Activated CD4-positive, alpha-beta T cell treated with anti-CD3 and anti-CD28 coated beads, Interleukin-2, amount 50 U/mL, for 24 hours (primary cell): Measurements from ENCODE around the gene SMIM36.
A peak's percentile ranks its signal among the peaks of the same experiment; 100 is the strongest.
"Not testable (repeated sequence)": the region's sequence is repeated elsewhere in the genome, so short reads cannot be mapped to it uniquely, and the experiment has no call there.

Source experiments
- DNase-seq, 2 donors: peaks; one replicate each; pipeline ENCODE4 v3.0.0-alpha.2; 2020; ENCODE audit warnings: low read depth in 1 of 2, low spot score in 1 of 2

Gene SMIM36

GRCh38 chr17:55510986-55511721, at the start of gene SMIM36:
TSS of gene SMIM36 (minus strand) at chr17:55511452.
- no peak for DNase-seq

DNA sequence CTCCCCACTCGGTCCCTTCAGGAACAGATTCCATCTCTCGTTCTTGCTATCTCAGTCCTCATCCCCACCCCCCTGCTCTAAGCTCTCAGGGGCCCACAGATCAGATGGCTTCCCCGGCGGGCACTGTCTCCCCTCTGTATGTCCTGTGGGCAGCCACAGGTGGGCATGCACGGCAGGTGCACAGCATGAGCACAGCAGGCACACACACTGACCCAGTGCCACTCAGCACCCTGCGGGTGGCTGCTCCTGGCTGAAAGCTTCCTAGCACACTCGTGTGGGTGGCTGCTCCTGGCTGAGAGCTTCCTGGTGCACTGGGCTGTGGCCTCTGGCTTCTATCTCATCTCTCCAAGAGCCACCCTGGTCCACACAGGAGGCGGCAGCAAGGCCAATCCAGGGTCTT, 44.5 kb upstream of the SMIM36 start:
- DNase-seq = no peak

- no peak for DNase-seq
Measured at GRCh38 chr17:55549140-55549539, 37.9 kb upstream of the SMIM36 start.

DNA sequence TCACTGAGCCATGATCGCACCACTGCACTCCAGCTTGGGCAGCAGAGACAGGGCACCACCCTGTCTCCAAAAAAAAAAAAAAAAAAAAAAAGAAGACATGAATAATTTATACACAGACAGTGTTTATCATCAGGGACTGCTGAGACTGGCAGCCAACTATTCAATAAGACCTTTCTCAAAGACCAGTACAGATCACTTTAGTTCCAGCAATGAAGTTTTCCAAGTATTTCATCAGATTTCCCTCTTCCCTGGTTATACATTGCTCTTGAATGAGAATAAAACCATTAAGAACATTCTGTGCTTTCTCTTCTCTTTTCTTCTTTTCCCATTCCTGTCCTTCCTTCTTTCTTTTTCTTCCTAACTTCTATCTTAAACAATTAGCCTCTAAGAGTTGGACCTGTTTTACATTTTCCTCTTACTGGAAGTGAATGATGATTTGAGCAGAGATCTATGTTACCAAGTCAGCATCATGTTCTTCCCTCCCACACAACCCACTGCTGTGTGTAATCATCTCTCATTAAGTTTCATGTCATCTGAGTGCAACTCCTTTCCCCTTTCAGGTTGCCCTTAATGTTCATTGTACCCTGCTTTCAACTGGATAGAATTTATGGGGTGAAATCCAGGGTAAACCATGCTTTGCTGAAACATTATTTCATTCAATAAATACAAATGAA, 35.9 kb upstream of the SMIM36 start:
- DNase-seq = no peak

GRCh38 chr17:55546481-55546880, 35.2 kb upstream of the SMIM36 start:
- DNase-seq = no peak

DNA sequence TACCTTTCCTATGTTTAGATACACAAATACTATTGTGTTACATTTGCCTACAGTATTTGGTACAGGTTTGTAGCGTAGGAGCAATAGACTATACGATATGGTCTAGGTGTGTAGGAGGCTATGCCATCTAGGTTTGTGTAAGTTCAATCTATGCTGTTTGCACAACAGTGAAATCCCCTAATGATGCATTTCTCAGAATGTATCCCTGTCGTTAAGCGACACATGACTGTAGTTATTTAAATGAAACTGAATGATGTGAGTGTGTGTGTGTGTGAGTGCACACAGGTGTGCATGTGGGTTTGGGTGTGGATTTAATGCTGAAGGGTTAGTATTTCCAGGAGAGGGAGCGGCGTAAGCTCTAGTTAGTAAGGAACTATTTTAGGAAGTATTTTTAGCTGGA, 34.6 kb upstream of the SMIM36 start:
- DNase-seq = no peak

DNA sequence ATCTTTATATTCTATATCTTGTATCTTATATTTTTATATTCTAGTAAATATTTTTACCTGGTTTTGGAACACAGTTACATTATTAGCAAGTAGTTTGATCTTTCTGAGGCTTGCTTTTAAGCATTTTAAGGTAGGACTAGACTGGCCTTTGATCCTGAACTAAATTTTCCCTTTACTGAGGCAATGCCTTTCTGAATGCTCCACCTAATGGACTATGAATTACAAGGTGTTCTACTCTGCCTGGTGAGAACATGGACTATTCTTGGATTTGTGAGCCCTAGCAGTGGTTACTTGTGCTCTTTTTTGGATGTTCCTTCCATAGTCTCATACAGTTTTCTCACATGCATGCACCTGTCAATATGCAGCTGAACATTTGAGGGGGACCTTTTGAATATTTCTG, 32.5 kb upstream of the SMIM36 start:
- no peak for DNase-seq

GRCh38 chr17:55540414-55541091, 29.3 kb upstream of the SMIM36 start:
- DNase-seq = no peak

DNA sequence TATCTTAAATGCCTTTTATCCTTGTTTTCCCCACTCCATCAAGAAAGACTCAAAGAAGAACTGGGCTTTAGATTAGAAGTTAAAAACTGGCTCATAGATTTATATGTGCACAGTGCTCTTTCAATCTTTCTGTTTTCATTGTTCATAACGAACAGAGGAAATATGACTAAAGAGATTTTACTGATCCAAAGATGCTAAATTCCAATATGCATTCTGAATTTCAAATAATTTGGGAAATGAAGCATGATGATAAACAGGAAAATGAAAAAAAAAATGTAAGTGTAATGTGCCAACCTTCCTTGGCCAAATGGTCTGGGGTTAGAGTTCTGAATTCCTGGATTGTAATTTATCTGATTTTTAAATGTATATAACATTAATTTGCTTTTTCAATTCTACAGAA, 25.0 kb upstream of the SMIM36 start:
- no peak for DNase-seq

DNA sequence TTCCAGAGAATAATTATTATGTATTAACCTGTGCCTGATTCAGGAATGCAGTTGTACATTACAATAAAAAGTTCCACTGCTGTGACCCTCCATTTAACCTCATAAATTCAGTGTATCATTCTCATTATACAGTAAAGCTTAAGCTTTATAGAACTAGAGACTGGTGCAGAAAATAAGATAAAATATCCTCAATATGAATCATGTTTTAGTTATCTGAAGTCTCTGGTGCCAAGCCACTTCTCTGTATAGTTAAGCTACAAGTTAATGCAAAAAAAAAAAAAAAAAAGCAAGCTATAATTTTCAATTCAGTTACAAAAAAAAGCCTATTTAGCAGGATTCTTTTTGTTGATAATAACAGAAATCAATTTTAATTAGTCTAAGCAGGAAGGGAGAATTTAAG, 22.4 kb upstream of the SMIM36 start:
- no peak for DNase-seq

DNA sequence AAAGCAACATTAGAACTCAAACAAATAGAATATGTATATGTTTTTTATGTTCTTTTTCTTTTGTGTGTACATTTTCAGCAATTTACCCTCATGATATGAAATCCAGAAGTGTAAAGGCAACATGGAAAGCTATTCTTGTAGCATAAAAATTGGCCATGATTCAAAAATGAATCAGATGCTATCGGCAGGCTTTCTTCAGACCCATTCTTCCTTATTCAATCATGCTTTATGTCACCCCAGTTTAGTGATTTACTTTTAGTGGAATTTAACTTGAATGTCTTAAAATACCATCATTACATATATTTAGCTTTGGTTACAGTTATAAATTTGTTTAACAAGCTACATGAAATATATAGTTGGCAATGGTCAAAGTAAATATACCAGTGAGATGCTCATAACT, 21.4 kb upstream of the SMIM36 start:
- DNase-seq = no peak

DNA sequence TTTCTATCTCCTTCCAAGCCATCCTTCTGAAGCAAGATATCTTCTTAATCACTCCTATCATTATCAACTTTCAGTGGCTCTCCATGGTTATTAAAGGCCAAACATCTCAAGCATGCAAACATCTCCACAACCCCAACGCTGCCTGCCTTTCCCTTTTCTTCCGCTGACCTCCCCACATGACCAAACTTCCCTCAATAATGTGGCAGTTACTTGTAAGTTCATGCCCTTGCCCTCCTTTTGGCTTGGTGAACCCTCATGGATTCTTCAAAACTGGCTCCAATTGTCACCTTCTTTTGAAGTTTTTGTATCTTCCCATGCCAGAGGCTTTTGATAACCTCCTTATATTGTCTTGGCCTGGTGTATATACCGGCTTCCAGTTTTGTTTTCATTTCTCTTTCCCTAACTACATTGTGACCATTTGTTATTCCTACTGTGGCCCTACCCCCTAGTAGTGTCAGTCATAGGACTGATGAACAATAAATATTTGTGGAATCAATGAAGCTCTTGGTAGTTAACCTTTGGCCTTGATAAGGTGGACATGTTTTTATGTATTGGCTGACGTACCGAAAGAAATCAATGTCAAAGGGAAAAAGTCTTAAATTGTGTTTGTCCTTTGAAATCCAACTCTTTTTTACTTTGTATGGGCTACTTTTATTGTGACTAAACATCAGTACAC, 19.9 kb upstream of the SMIM36 start:
- no peak for DNase-seq

DNA sequence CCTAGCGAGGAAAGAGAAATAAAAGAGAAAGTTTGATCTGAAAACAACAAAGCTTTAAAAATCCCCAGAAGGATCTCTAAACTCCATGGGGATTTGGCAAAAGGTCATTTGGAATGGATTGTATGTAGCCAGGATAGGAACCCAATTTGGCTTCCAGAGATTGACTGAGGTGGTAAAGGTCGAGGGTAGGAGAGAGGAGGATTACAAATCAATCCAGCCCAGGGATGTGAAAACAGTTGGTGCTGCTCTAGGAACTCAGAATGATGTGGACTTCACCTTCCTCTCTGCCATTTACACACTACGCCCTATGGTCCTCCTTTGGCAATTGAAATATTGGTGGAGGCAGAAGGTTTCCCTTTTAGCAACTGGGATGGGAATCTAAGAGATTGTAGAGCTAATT, 18.8 kb upstream of the SMIM36 start:
- DNase-seq = no peak

GRCh38 chr17:55527540-55528118, 16.4 kb upstream of the SMIM36 start:
- no peak for DNase-seq

DNA sequence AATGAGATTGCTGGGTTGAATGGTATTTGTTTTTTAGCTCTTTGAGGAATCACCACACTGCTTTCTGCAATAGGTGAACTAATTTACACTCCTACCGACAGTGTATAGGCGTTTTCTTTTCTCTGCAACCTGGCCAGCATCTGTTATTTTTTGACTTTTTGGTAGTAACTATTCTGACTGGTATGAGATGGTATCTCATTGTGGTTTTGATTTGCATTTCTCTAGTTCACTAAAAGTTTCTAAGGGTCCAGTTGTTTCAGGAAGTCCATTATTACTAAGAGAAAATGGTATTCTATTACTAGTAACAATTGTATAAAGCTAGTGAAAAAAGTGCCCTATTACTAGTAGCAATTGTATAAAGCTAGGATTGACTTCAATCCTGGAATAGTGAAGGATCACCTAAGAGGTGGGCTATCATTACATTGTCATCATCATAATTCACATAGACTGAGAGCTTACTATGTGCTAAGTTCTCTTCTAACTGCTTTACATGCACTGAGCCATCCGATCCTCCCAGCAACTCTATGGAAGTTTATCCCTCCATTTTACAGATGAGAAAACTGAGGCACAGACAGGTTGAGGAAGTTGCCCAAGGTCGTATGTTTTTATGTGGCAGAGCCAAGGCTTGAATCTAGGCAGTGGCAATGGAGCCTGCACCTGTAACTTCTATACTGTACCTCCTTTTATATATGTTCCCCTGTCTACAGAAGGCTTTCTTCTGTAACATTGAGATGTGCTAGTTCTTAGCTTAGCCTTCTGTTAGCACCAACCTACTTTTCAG, 13.4 kb upstream of the SMIM36 start:
- DNase-seq = no peak

GRCh38 chr17:55523032-55523431, 11.8 kb upstream of the SMIM36 start:
- not testable (repeated sequence) for DNase-seq

DNA sequence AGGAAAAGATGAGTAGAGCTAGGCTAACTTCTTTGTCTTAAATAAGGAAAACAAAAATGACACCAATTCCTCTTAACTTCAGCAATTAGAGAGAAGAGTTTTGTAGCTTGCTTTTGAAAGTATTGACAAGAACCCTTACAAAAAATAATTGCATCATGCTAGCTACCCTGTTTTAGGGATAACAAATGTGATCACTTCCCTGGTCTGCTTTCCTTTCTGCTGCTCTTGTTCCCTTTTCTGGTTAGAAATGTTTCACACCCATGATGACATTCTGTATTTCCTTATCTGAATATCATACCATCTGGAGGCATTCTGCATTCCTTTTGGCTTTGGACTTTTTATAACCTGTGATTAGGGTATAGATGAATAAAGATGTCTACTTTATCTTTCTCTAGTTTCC, 9.9 kb upstream of the SMIM36 start:
- no peak for DNase-seq

DNA sequence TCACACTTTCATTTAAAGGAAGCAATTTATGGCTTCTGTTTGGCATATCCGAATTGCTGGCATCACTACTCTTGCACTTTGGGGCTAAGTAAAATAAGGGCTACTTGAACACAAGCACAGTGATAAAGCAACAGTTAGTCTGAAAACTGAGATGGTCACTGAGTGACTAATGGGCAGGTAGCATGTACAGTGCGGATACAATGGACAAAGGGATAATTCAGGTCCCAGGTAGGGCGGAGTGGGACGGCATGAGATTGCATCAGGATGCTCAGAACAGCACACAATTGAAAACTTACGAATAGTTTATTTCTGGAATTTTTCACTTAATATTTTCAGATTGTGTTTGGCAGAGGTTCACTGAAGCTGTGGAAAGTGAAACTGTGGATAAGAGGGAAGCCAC, 9.2 kb upstream of the SMIM36 start:
- DNase-seq = no peak

DNA sequence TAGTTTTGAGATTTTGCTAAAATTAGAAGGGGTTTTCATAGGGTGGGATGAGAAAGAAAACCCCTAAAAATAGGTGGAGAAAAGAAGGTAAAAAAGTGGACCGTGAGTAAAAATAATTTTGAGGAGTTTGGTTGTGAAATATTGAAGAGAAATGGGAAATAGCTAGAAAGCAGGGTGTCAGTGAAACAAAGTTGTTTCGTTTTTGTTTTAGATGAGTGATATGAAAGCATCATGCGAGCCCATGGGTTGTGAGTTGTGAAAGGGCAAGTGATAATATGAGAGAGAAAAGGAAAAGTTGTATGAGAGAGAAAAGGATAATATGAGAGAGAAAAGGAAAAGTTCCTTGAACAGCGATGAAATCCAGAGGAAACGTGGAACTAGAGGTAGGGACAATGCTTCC, 7.3 kb upstream of the SMIM36 start:
- DNase-seq = no peak

GRCh38 chr17:55513885-55514590, 2.8 kb upstream of the SMIM36 start:
- peak; percentile 62 to 68 for DNase-seq
